ENCODE measurements around the gene CASP7.

DNA sequence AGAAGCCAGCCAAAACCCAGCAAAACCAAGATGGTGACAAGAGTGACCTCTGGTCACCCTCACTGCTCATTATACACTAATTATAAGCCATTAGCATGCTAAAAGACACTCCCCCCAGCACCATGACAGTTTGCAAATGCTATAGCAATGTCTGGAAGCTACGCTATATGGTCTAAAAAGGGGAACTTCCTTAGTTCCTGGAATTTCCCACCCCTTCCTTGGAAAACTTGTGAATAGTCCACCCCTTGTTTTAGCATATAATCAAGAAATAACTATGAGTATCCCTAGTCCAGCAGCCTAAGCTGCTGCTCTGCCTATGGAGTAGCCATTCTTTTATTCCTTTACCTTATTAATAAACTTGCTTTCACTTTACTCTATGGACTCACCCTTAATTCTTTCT lies 16.0 kb downstream of the CASP7 start:
- TF ChIP-seq, protein P1, sequence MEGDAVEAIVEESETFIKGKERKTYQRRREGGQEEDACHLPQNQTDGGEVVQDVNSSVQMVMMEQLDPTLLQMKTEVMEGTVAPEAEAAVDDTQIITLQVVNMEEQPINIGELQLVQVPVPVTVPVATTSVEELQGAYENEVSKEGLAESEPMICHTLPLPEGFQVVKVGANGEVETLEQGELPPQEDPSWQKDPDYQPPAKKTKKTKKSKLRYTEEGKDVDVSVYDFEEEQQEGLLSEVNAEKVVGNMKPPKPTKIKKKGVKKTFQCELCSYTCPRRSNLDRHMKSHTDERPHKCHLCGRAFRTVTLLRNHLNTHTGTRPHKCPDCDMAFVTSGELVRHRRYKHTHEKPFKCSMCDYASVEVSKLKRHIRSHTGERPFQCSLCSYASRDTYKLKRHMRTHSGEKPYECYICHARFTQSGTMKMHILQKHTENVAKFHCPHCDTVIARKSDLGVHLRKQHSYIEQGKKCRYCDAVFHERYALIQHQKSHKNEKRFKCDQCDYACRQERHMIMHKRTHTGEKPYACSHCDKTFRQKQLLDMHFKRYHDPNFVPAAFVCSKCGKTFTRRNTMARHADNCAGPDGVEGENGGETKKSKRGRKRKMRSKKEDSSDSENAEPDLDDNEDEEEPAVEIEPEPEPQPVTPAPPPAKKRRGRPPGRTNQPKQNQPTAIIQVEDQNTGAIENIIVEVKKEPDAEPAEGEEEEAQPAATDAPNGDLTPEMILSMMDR (IDR thresholded peaks at IDR 0.05): no peak
- no peak for TF ChIP-seq POLR2A (IDR thresholded peaks at IDR 0.05)
